ENCODE measurements around the gene ARHGEF25.

GRCh38 chr12:57624441-57625220 lies 13.4 kb downstream of the ARHGEF25 start:
- TF ChIP-seq CTCF (IDR thresholded peaks at IDR 0.05) (no peak), POLR2A (IDR thresholded peaks at IDR 0.05) (no peak)
